Measurements from ENCODE around the gene NSMCE3.

DNA sequence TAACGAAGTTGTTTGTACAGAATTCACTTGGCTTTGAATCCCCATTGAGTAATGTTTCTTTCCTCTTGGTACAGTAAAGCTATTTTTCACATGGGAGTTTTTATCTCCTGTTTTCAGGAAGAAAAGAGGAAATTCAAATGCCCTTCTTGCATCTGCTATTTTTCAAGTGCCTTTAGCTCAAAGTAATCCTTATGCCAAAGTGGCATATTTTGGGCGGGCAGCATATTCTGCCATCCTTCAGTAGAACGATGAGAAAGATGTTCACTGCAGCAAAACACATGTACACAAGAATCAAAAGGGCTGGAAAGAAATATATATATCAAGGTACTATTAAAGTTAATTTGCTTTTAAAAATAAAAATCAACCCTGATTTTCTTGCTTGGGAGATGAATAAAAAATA is 5.3 kb upstream of the NSMCE3 start:
- no peak for TF ChIP-seq CTCF (IDR thresholded peaks at IDR 0.05)
- TF ChIP-seq POLR2A (IDR thresholded peaks at IDR 0.05): no peak
- TF ChIP-seq POLR2AphosphoS5 (IDR thresholded peaks at IDR 0.05): no peak
